Caco-2 (cell line): ENCODE results near the gene CHCHD6. TPM values are rescaled to one million over a fixed set of nuclear protein-coding genes. Genes with fewer than 3 reads are reported as not detected.
A peak's percentile ranks its signal among the peaks of the same experiment; 100 is the strongest.

ENCODE experiments used
- BruUV-seq: library from RNA; stranded (reverse); fragments of 400-500 nt; replicated peaks from 2 replicates; lab custom pipeline; 2021; lab: Mats Ljungman, UMichigan
- CTCF ChIA-PET: fragments of 300-600 bp; sonication (Branson Sonifier 250); formaldehyde crosslinking; loops from one replicate; lab custom pipeline; 2022; ENCODE audit warnings: antibody characterized with exemption; lab: Charles Lee
- POLR2A ChIA-PET: fragments of 300-600 bp; sonication (Branson Sonifier 250); formaldehyde crosslinking; loops from one replicate; lab custom pipeline; 2022; ENCODE audit warnings: antibody characterized with exemption; lab: Charles Lee
- DNase-seq, 2 experiments: peaks; one replicate each; pipeline versions ENCODE4 v3.0.0 to v3.0.0-alpha.2; 2020 to 2022
- H3K27me3 ChIP-seq: replicated peaks from 2 replicates; pipeline ENCODE4 v1.6.0; 2011; ENCODE audit warnings: low read length; ENCODE audit not compliant: control insufficient read depth, insufficient read depth
- H3K36me3 ChIP-seq: 2 replicates; pipeline ENCODE4 v1.5.1; 2011; ENCODE audit warnings: low read length; ENCODE audit not compliant: control insufficient read depth, insufficient read depth
- H3K4me1 ChIP-seq: fragments of 250-450 bp; sonication (Bioruptor Pico); 2 replicates; pipeline ENCODE4 v1.5.1; 2020; ENCODE audit warnings: mild to moderate bottlenecking
- H3K4me3 ChIP-seq: 2 replicates; pipeline ENCODE4 v1.5.1; 2011; ENCODE audit warnings: low read depth, mild to moderate bottlenecking, control low read depth, low read length
- H3K9me3 ChIP-seq: fragments of 250-450 bp; sonication (Bioruptor Pico); 2 replicates; pipeline ENCODE4 v1.5.1; 2020; ENCODE audit warnings: mild to moderate bottlenecking, moderate library complexity
- H3K27ac Mint-ChIP-seq: one replicate; pipeline ENCODE4 v1.8.0; 2022; ENCODE audit warnings: mixed read lengths; ENCODE audit not compliant: unreplicated experiment
- H3K27me3 Mint-ChIP-seq: one replicate; pipeline ENCODE4 v1.8.0; 2022; ENCODE audit warnings: mixed read lengths; ENCODE audit not compliant: insufficient read depth, unreplicated experiment
- H3K36me3 Mint-ChIP-seq: one replicate; pipeline ENCODE4 v1.8.0; 2022; ENCODE audit warnings: mild to moderate bottlenecking, mixed read lengths; ENCODE audit not compliant: insufficient read depth, unreplicated experiment
- H3K4me1 Mint-ChIP-seq: one replicate; pipeline ENCODE4 v1.8.0; 2022; ENCODE audit warnings: low read depth, mixed read lengths; ENCODE audit not compliant: unreplicated experiment
- H3K4me3 Mint-ChIP-seq: one replicate; pipeline ENCODE4 v1.8.0; 2022; ENCODE audit warnings: mild to moderate bottlenecking, moderate library complexity, mixed read lengths; ENCODE audit not compliant: unreplicated experiment
- H3K9me3 Mint-ChIP-seq: one replicate; pipeline ENCODE4 v1.8.0; 2022; ENCODE audit warnings: mixed read lengths; ENCODE audit not compliant: unreplicated experiment
- intact Hi-C: fragments of 100-400 bp; cut with micrococcal nuclease; formaldehyde crosslinking; loops from one replicate; pipeline ENCODE4 v1.10.0; 2022; ENCODE audit not compliant: unreplicated experiment
- total RNA-seq: library from RNA; stranded (reverse); gene quantifications from 2 replicates; pipeline ENCODE4 v1.2.3, GENCODE V29; 2022
- TF ChIP-seq, protein P1 (sequence below), 2 experiments: fragments of 200-600 bp in 1 of 2; IDR thresholded peaks; 1 replicate in 1 of 2; 2 replicates in 1 of 2; pipeline versions ENCODE4 v1.5.1 to v1.8.0; 2011 to 2022; ENCODE audit warnings: antibody characterized with exemption in 1 of 2, control low read depth in 1 of 2, inconsistent platforms in 1 of 2, low read depth in 1 of 2, low read length in 1 of 2, mild to moderate bottlenecking in 1 of 2, moderate library complexity in 1 of 2; ENCODE audit not compliant: insufficient read depth in 1 of 2, severe bottlenecking in 1 of 2, unreplicated experiment in 1 of 2

Gene CHCHD6
- total RNA-seq, 1 experiment from 2014 or later, result 49.5 TPM

DNA sequence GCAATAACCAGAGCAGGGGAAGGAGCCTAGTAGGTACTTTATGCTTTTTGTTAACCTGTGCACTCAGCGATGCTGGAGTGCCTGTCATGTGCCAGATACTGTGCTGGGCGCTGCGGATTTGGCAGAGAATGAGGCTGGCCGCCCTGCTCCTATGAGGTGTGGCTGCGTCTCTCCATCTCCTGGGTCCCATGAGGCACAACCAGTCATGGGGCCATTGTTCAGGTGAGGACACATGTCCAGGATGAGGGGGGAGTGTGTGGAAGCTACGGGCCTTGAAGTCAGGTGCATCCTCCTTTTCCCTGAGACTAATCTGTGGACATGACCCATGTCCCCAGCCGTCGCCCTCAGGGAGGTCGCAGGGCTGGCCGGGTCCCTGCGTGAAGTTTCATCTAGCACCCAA is 48.2 kb upstream of the CHCHD6 start:
- Mint-ChIP-seq H3K4me1 (no peaks in the 10 kb centered on the region), H3K9me3 (no peaks in the 10 kb centered on the region), H3K27ac (no peak overlapping the region), H3K4me3 (peak overlapping the region; percentile 31), H3K27me3 (peaks cover 3% of the 10 kb centered on the region), H3K36me3 (peaks cover 5% of the 10 kb centered on the region)
- CTCF ChIA-PET, result no interaction called here
- H3K36me3 ChIP-seq, result no peaks in the 10 kb centered on the region
- no peaks in the 10 kb centered on the region for H3K9me3 ChIP-seq
- H3K4me1 ChIP-seq, result no peaks in the 10 kb centered on the region
- TF ChIP-seq, protein P1, sequence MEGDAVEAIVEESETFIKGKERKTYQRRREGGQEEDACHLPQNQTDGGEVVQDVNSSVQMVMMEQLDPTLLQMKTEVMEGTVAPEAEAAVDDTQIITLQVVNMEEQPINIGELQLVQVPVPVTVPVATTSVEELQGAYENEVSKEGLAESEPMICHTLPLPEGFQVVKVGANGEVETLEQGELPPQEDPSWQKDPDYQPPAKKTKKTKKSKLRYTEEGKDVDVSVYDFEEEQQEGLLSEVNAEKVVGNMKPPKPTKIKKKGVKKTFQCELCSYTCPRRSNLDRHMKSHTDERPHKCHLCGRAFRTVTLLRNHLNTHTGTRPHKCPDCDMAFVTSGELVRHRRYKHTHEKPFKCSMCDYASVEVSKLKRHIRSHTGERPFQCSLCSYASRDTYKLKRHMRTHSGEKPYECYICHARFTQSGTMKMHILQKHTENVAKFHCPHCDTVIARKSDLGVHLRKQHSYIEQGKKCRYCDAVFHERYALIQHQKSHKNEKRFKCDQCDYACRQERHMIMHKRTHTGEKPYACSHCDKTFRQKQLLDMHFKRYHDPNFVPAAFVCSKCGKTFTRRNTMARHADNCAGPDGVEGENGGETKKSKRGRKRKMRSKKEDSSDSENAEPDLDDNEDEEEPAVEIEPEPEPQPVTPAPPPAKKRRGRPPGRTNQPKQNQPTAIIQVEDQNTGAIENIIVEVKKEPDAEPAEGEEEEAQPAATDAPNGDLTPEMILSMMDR (IDR thresholded peaks at IDR 0.05; ENCODE audit: insufficient read depth in 1 of 2, low read depth in 1 of 2, low read length in 1 of 2, severe bottlenecking in 1 of 2, unreplicated experiment in 1 of 2), result no peak
- intact Hi-C loops, result loop anchor here (10.0 kb wide), 1 partner anchor 131 kb away; the partner anchor contains the start of gene CHST13
- no peaks in the 10 kb centered on the region for H3K27me3 ChIP-seq
- H3K4me3 ChIP-seq, result no peak overlapping the region
- POLR2A ChIA-PET, result no interaction called here
- BruUV-seq, result no TSS peak
- DNase-seq, result no peak

GRCh38 chr3:126656371-126657134 is 47.5 kb upstream of the CHCHD6 start:
- CTCF ChIA-PET, result no interaction called here

GRCh38 chr3:126657901-126658300 is 46.1 kb upstream of the CHCHD6 start:
- TF ChIP-seq, protein P1 (IDR thresholded peaks at IDR 0.05; ENCODE audit: insufficient read depth in 1 of 2, low read depth in 1 of 2, low read length in 1 of 2, severe bottlenecking in 1 of 2, unreplicated experiment in 1 of 2), result no peak
- ChIA-PET POLR2A (no interaction called here), CTCF (no interaction called here)
- BruUV-seq, result no TSS peak
- Mint-ChIP-seq H3K27me3 (peaks cover 7% of the 10 kb centered on the region), H3K9me3 (no peaks in the 10 kb centered on the region), H3K4me1 (no peaks in the 10 kb centered on the region), H3K36me3 (peaks cover 5% of the 10 kb centered on the region), H3K27ac (no peak overlapping the region), H3K4me3 (no peak overlapping the region)
- Histone ChIP-seq H3K4me3 (no peak overlapping the region), H3K4me1 (no peaks in the 10 kb centered on the region), H3K36me3 (no peaks in the 10 kb centered on the region), H3K27me3 (no peaks in the 10 kb centered on the region), H3K9me3 (0 out of 2 replicates have a peak, but pooled peaks cover 4% of the 10 kb centered on the region)
- DNase-seq, result no peak
- intact Hi-C loops, result loop anchor here (10.0 kb wide), 1 partner anchor 133 kb away; the partner anchor contains the start of gene CHST13

More at GRCh38 chr3:126656371-126657134, 47.5 kb upstream of the CHCHD6 start:
- H3K27ac Mint-ChIP-seq, result no peak overlapping the region
- BruUV-seq, result no TSS peak
- H3K4me3 ChIP-seq, result no peak overlapping the region
- peaks cover 5% of the 10 kb centered on the region for H3K36me3 Mint-ChIP-seq
- H3K27me3 Mint-ChIP-seq, result peaks cover 3% of the 10 kb centered on the region
- no peak for DNase-seq
- H3K4me1 ChIP-seq, result no peaks in the 10 kb centered on the region
- H3K4me3 Mint-ChIP-seq, result no peak overlapping the region
- TF ChIP-seq, protein P1 (IDR thresholded peaks at IDR 0.05; ENCODE audit: insufficient read depth in 1 of 2, low read depth in 1 of 2, low read length in 1 of 2, severe bottlenecking in 1 of 2, unreplicated experiment in 1 of 2), result no peak
- no peaks in the 10 kb centered on the region for H3K27me3 ChIP-seq
- no peaks in the 10 kb centered on the region for H3K36me3 ChIP-seq
- H3K9me3 ChIP-seq, result 0 out of 2 replicates have a peak, but pooled peaks cover 4% of the 10 kb centered on the region
- POLR2A ChIA-PET, result no interaction called here
- no peaks in the 10 kb centered on the region for H3K9me3 Mint-ChIP-seq
- intact Hi-C loops, result loop anchor here (10.0 kb wide), 1 partner anchor 132 kb away; the partner anchor contains the start of gene CHST13
- no peaks in the 10 kb centered on the region for H3K4me1 Mint-ChIP-seq
